ENCODE results near the gene ENTR1.
A peak's percentile ranks its signal among the peaks of the same experiment; 100 is the strongest.

Gene ENTR1

DNA sequence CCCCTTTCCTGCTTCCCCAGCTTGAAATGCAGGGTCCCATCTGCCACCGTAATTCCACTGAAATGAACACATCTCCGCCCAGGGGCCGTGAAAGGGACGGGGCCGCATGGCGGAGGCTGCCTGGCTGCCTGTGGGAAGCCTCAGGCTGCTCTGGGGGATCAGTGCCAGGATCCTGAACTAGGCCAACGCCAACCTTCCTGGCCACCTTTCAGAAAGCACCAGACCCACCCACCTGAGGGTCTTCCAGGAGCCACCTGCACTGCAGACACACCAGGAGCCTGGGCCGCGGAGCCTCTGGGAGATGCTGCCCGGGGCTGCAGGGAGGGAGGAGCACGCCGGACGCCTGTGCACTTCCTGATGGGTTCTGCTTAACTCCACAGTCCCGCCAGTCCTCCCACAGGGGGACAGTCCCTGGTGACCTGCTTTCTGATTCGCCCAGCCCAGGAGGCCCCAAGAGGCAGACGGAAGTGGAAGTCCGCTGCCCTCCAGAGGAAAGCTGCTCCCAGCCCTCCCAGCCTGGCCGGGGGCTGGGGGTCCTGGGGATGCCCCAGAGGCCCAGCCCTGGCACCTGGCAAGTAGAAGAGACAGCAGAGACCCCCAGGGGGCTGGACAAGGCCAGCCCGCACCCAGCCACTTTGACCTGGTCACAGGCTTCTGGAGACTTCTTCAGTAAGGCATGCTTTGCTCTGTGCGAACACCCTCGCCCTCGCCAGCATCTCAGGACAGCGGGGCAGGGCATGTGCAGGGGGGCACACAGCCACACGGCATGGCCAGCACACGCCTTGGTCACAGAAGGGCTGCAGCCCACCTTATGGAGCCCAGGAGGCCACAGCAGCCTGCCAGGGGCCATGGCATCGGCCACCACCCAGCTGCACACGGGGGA lies 36.9 kb downstream of the ENTR1 start, which contains the start of gene CARD9:
Gene CARD9 (minus strand): TSS at position 370 of the 883 bp plus-strand sequence. CDS start 1,591 bp downstream, outside the sequence.
- no peak for DNase-seq

DNA sequence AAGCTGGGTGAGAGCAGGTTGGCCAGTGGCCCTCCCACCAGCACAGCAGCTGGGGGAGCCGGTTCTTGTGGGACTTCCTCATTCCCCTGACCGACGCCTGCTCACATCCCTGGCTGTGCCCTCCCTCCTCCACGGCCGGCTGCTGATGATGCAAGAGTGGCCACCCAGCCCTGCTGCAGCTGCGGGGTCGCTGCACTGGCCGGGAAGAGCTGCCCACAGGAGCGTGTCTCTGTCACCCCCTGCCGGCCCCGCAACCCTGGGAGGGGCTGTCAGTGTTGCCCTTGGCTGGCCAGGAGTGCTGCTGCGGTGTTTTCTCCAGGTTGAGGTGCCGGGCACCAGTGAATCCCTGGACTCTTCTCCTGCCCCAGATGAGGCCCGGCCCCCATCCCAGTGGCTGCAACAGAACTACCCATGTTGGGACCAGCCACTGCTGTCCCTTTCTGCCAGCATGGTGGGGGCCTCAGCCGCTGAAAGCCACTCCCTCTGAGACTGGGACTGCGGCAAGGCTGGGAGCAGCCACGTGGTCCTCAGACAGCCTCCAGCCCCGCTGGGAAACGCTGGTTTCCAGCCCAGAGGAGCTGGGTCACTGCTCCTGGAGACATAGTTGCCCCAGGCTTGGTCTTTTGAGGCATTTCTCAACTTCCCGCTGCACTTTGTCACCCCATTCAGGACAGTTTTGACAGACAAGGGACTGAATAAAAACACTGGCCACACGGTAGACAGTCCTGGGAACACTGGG lies 37.7 kb downstream of the ENTR1 start:
- DNase-seq = no peak

DNA sequence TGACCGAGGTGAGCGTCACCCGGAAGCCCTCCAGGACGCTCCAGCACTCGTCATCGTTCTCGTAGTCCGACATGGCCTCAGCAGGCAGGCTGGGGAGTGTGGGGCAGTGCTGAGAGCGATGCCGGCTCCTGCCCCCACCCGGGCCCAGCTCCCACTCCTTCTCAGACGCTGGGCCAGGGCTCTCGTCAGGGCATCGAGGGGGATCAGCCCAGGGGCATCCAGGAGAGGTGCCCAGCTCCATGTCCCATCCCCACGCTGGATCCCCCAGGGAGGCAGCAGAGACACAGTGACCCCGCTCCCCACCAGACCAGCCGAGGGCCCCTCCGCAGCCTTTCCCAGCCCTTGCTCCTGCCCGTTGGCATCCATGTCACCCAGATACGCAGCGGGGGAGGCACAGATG lies 38.4 kb downstream of the ENTR1 start:
- no peak for DNase-seq

DNA sequence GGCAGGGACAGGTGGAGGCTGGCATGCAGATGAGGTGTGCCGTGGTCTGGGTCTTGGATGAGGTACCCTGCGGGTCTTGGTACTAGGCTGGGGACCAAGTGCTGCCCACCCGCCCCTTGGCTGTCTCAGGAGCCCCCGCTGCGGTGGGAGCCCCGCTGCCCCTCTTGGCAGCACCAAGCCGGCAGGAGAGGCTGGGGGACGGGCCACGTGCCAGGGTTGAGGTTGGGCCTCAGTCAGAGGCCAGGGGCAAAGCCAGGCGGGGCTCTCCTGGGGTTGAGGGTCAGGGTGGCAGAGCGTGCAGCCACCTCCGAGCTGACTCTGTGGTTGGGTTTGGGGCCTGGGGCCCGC lies 38.9 kb downstream of the ENTR1 start:
- no peak for DNase-seq

DNA sequence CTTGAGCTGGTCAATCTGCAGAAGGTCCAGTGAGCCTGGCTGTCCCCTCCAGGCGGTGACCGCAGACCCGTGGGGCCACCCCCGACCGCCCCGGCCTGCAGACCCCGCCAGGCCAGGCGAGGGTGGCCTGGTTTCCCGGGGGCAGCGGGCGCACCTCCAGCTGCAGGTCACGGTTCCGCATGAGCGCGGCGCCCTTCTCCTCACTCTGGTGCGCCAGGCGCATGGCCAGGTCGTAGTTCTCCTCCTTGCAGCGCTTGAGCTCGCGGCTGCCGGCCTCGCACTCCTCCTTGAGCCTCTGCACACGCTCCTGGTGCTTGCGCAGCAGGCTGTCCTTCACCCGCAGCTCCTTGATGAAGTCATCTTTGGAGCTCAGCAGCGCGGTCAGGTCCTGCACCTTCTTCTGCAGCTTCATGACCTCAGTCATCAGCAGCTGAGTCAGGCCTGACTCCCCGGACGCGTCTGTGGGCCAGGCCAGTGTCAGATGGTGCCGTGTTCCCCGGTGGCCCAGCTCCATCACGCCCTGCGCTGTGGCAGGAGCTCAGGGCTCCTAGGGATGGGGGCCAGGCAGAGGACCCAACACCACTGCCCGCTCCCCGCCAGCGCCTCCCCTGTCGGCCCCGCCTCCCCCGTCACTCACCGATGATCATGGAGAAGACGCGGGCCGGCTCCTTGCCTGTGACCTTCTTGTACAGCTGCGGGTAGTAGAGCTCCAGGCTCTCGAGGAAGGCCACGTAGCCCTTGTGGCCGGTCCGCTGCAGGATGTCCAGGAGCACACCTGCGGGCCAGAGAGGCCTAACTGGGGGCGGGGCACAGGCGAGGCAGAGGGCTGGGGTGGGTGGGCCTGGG lies 39.5 kb downstream of the ENTR1 start:
- DNase-seq = no peak

DNA sequence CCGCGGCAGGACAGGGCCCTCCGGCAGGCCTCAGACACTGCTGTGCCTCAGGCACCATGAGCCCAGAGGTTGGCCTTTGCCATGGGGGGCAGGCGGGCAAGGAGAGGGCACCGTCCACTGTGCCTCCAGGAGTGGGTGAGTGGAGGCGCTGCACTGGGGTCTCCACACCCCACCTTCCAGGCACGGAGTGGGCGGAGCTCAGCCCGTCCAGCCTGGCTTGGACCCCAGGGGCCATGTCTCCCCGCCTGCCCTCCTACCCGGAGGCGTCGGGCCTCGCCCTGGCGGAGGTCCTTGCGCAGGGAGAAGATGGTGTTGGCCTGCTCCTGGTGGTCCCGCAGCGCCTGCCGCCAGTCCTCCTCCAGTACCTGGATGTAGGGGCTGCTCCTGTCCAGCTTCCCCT lies 40.4 kb downstream of the ENTR1 start:
- DNase-seq = no peak

DNA sequence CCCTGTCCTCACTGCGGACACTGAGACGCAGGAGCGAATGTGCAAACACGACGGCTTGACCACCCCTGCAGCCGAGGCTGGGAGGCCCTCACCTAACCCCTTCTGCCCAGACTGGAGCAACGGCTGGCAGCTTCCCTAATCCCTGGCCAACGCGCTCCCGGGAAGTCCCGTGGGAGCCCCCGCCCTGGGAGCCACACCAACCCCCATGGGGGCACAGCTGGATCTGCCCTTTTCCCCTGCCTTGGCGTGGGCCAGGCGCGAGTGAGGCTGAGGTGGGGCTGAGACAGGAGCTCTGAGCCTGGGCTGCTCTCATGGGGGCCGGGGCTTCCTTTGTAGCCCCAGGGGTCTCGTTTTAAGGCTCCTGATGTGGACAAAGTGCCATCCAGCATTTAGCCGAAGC lies 42.2 kb downstream of the ENTR1 start:
- DNase-seq = no peak

DNA sequence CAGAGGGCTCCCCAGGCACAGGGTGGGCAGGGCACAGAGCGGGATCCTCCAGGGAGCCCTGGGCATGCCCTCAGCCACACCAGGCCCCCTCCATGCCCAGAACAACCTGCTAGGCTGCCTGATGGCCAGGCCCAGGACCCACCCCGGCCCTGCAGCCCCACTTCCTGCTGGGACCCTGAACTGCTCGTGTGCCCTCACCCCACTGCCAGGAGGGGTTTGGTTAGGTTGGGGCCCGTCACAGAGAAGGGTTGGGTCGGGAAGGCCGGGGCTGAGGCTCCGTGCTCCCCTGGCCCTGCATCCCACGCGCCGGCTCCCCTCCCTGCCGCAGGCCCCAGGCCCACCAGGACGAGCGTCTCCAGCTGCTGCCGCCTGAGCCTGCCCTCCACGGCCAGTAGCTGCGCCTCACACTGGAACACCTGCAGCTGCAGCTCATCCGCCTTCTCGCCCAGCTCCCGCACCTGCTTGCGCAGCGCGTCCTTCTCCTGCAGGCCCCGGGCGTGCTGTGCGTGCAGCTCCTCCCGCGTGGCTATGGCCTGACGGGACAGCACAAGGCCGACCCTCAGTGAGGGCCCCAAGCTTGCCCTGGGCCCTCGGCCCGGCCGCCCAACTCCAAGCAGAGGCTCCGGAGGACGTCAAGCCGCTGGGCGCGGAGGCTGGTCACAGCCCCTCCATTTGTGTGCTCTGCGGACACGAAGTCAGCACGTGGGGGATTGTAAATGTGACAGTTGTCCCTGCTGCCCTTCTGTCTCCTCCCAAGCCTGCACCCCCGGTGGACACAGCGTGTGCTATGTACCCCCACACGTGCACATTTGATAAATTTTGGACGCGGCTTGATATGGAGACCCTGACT lies 42.9 kb downstream of the ENTR1 start:
- DNase-seq = no peak

DNA sequence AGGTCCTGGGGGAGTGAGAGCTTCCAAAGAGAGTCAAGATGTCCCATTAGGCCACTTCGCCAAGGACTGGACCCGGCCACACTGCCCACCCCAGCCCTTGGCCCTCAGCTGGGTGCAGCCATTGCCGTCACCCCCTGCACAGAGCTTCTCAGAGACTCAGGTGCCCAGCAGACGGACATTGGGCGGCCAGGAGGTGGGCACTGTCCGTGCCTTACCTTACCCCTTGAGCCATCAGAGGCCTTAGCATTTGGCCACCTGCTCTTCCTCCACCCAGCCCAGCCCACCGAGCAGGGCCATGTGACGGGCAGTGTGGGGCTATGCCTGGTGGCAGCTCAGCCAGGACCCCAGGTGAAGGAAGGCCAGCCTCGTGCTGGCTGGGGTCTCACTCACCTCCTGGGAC lies 43.6 kb downstream of the ENTR1 start:
- no peak for DNase-seq

DNA sequence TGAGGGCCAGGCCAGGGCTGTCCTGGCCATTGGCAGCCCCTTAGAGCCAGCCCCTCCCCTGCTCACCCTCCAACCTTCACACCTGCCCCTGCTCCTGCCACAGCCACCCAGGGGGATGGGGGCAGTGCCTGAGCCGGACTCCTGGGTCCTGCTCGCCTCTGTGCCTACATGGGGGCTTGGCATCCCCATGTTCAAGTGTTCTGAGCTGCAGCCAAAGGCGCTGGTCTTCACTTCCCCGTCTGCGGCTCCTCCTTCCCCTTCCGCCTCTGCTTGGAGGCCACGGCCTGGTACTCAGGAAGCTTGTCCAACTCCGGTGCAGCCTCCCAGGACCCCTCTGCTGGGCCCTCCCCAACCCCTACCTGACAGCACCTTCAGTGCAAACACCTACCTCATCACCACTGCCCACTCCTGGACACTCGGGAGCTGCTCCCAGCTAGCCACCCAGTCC lies 44.6 kb downstream of the ENTR1 start:
- DNase-seq = no peak

DNA sequence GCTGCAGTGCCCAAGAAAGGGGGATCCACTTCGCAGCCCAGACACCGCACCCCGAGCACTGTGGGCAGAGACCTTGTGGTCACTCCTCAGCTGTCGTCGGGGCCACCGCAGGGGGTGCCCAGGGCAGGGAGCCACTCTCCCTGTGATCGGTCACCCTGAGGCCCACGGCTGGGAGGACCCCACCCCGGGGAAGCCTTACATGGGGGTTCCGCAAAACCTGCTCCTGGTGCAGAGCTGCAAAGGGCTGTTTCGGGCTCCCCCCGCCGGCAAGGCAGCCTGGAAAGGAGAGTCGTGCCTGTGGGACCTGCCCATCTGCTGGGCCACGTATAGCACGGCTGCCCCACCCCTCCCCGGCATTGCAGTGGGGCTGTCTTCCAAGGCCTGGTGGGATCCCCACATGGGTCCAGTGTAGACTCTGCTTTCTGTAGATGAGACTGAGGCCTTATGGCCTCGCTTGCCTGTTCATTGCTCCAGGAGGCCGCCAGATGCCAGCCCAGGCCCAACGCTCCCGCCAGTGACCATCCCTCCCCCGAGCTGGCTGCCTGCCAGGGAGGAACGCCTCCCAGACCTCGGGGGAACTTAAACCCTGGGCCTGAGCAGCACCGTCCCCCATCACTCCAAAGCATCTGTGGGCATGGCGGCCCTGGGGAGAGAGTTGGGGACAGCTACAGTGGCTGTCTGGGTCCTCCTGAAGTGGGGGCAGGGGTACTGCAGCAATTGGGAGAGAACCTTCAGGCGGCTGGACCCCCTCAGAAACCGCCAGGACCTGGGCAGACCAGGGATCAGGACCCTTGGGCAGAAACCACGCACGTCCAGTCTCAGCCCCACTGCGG lies 45.3 kb downstream of the ENTR1 start:
- DNase-seq = no peak

DNA sequence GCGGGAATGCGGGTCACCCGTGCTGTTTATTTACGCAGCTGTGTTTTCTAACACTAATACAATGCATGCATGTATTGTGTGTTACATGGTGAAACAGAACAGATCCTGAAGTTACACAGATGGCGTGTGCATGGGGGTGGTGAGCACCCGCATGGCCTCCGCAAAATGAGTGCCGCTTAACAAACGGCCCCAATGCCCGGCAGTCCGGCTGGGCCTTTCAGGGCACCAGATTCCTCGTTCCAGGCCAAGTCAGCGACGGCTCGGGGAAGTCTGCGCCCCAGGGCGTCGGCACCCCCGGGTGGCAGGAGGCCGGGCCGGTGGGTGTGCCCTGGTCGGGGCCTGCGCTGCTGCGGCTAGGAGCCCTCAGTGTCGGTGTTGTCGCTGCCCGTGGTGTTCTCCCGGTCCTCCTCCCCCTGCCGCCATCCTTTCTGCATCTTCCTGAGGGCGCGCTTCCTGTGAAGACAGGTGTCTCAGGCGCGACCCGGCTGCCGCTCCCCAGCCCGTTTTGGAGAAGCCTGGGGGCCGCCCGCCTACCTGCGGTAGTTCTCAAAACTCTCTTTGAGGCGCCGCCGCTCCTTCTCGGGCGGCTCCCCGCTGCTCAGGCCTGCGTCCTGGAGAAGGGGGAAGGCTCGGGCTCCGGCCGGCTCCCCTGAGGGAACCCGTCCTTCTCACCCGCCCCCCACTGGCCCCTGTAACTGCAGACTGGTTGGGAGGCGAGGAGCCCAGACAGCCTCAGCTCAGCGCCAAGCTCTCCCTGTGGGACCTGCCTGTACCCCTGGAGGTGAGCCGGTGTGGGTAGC lies 46.3 kb downstream of the ENTR1 start:
- no peak for DNase-seq

DNA sequence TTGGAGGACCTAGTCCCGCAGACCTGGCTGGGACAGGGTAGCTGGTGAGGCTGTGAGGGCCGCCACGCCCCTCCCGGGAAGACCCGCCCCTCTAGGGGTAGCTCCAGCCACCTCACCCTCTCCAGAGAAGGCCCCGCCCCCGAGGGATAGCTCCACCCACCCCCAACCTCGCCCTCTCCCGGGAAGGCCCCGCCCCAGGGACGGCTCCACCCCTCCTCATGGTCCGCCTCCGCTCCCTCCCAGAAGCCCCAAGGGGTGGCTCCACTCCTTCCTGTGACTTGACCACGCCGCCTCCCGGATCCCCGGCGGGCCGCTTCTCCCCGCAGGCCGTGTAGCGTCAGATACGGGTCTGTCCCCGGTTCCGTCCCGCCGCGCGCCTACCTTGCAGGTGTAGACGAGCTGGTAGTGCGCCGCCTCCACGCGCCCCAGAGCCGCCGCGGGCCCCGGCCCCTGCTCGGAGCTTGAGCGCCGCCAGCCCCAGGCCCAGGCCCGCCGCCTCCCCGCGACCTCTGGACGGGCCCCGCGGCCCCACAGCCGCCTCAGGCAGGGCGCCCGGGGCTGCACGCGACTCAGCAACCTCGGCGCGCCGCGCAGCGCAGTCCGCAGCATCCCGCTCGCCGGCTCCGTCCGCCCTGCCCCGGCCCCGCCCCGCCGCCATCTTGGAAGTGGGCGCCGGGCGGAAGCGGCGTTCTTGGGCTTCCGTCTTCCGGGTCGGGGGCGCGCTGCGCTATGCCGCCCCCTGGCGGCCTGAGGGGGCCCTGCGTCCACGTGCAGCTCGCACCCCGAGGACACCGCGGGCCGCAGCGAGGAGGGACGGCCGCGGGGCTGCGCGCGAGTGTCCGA lies 47.1 kb downstream of the ENTR1 start, which contains the start of gene DNLZ:
Gene DNLZ (minus strand): TSS at position 639 of the 843 bp plus-strand sequence. CDS start 30 bp downstream, at position 609.
- peak; percentile 99 for DNase-seq

DNA sequence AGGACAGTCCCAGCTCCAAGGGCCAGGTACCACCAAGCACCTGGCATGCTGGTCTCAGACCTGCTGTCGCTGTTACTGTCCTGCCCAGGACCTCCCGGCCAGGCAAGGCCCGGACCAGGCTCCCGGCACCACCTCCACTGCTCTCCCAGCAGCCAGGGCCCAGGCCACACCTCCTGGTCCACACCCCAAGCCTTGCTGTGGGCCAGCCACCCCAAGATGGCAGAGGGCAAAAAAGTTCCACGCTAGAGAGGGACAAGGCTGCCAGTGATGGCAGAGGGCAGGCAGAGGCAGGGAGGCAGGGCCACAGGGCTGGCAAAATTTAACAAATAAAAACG lies 48.0 kb downstream of the ENTR1 start:
- no peak for DNase-seq

DNA sequence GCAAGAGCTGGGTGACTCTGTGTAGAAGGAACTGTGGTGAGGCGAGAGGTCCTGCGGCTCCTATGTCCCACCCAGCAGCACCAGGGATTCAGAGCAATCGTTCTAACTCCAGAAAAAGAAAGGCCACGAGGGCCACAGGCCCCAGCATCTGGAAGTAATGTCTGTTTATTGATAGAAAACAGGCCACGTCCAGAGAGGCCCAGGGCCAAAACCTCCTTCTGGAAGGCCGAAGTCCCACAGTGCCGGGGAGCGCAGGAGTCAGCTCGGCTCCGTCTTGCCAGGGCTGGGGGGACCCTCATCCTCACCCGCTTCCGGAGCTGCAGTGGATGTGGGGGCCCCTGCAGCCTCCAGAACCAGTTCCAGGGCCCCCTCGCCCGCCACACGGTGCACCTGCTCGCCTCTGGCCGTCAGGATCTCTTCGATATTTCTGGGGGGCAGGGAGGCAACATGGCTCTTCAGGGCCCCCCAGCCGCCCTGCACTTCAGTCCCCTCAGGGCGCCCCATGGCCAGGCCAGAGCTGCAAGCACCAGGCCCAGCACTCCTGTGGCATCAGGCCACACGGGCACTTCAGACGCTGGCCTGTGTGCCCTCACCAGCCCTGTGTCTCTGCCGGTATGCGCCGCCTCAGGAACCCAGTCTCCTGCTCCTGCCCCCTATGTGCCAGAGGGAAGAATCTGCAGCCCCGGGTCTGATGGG lies 48.5 kb downstream of the ENTR1 start:
- DNase-seq = no peak

DNA sequence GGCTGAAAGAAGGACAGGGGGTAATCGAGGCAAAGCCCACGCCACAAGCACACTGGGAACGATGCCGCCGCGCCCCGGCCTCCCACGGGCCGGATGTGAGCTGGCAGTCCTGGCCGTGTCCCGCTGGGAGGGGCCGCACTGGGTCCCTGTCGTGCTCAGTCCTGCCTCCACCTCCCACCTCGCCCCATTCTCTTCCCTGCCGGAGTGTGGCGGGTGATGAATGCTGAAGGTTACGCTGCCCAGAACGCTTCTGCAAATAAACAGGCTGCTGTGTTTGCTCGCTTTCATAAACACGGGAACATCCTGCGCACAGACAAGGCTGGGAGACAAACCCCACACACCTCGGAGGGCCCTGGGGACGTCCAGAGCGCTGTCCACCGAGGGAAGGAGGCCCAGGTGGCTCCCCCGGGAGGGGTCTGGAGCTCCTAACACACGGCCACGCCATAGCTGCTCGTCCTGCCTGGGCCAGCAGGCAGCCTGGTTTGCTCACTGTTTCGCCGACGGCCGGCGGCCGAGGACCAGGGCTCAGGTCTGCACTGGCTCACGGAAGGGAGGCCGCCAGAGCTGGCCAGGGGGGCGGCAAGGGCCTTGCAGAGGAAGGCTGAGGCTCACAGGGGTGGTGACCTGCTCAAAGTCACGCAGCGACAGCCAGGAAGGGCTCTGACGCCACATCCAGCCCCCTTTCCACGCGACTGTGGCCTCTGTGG lies 49.2 kb downstream of the ENTR1 start:
- DNase-seq = no peak

DNA sequence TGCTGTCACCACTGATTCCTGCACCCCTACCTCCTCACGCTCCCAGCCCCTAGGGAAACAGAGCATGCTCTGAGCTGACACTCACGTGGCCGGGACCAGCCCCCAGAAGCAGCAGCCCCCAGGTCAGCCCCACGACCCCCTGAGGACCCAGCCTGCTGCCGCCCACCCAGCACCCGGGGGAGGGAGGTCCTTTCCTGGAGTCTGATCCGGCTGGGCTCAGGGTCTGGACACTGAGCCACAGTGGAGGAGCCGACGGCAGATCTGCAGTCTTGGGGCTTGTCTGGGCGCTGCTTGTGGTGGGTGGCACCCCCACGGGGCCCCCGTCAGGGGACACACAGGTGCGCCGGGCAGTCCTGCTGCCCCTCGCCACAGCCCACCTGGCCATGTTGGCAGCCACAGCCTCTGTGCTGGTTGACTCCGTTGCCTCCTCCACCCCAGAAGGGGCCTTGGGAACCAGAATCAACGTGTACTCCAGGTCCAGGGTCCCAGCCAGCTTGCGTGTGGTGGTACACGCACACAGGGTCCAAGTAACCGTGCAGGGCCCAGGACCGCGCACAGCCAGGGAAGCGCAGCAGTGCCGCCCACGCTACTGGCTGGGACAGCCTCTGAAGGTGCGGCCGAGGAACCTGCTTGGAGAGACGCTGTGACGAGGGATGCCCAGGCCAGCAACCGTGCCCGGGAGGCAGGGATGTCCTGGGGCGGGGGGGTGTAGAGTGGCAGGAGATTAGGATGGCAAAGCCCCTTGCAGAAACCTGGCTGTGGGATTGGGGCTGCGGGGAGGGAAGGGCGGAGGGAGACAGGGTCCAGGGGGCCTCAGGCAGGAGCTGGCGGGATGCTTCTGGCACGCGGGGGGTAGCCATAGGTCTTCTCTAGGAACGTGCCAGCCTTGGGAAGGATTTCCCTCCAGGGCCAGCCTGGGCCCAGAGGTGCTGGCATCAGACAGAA lies 50.4 kb downstream of the ENTR1 start:
- no peak for DNase-seq
